Left colon (tissue), 2 donors: ENCODE measurements around the gene NGFR. TPM values are rescaled to one million over a fixed set of nuclear protein-coding genes. Genes with fewer than 3 reads are reported as not detected.

ENCODE experiments used
- ATAC-seq: fragments of 200-7000 bp; cut with Tn5 transposase; one replicate; pipeline ENCODE4 v1.9.1; 2020; ENCODE audit warnings: mild to moderate bottlenecking, moderate library complexity
- DNase-seq, 2 donors: peaks; one replicate each; pipeline ENCODE4 v3.0.0-alpha.2; 2020
- intact Hi-C, 2 donors: fragments of 100-400 bp; cut with DNase I in 1 of 2; cut with micrococcal nuclease in 1 of 2; formaldehyde crosslinking; loops; one replicate each; pipeline versions ENCODE4 v1.11.2 to v1.14.0; 2022; cut with DNase I, micrococcal nuclease
- microRNA-seq, 2 donors: library from miRNA; unstranded; fragments of <30 nt; microRNA quantifications; one replicate each; pipeline versions ENCODE4 v1.1.0 to v1.2.0, GENCODE V29; 2020
- total RNA-seq, 2 donors: library from RNA; stranded (reverse); fragmentation: NEBNext Ultra II Directional; extraction: Animal tissue kit (Norgen Biotek cat#: 25700); gene quantifications; one replicate each; pipeline ENCODE4 v1.2.1, GENCODE V29; 2021
- donor health status: DM: no; HTN: no; CAD: no.
- donor health status: DM: yes; HTN: yes; CAD: no.

NGFR gene
- total RNA-seq, 2 donors from 2014 or later = 1.1 to 2.8 TPM

- DNase-seq = no peak
- ATAC-seq = no peak
- intact Hi-C loops = no loop called here
These were observed 56.4 kb downstream of the NGFR start for GRCh38 chr17:49551221-49552069.

GRCh38 chr17:49552070-49552751 lies 57.1 kb downstream of the NGFR start:
- DNase-seq (no peak), ATAC-seq (peak; percentile 73)
- intact Hi-C loops = no loop called here

GRCh38 chr17:49553676-49554335 lies 58.7 kb downstream of the NGFR start:
- no peak for DNase-seq
- intact Hi-C loops = no loop called here
- no peak for ATAC-seq

- no peak for DNase-seq
- ATAC-seq = no peak
- intact Hi-C loops = no loop called here
These were observed 59.8 kb downstream of the NGFR start for GRCh38 chr17:49554694-49555494.

GRCh38 chr17:49555495-49556222 lies 60.6 kb downstream of the NGFR start:
- DNase-seq (no peak), ATAC-seq (no peak)
- intact Hi-C loops = no loop called here

DNA sequence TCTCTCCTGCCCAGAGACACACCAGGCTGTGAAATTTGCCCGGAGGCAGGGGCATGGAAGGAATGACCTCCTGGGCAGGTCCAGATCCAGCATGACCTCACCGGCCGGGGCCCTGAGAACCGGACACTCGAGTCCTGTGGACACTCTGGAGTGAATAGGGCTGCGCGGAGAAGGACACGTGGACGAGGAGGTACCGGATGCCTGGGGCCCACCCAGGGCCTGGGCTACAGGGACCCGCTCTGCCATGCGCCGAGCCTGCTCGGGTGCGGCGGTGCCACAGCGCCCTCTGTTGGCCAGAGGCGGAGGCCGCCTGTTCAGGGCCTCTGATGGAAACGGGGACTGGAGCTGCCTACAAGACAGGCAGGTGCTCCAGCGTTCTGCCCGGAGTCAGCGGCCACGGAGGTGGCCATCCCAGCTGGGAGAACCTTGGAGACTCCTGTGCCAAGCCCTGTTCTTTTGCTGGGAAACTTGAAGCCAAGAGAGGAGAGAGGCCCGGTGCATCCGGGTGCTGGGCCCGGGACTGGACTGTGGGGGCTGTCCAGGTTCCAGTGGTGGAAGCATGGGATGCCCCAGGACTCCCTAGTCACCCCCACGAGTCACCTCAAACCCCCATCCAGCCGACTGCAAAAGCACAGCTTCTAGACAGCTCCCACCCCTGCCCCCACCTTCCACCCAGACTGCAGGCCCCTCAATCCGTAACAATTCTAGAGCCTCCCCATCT lies 61.3 kb downstream of the NGFR start:
- peak; percentile 46 to 76 for DNase-seq
- ATAC-seq = peak; percentile 89
- intact Hi-C loops = no loop called here

DNA sequence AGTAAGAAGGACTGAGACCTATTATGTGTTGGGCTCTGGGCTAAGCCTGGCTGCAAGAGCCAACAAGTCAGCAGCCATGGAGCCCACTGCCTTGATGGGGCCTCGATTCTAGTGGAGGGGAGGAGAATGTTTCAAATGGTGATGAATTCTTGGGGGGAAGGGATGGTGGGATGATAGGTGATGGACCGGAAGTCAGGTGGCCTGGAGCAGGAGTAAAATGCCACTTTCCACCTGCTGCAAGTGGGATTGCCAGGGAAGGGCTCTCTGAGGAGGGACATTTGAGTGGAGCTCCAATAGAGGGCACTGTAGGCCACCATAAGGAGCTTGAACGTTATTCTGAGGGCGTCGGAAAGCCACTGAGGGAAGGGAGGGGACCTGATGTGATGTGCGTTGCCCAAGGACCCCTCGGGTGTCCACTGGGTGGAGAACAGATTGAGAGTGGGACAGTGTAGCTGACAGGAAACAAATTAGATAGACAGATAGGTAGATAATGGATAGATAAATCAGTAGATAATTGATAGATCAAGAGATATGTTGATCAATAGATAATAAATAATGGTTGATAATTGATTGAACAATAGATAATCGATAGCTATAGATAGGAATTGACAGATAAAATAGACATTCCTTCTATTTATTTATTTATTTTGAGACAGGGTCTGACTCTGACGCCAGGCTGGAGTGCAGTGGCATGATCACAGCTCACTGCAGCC lies 62.4 kb downstream of the NGFR start:
- ATAC-seq (peak; percentile 73), DNase-seq (no peak)
- intact Hi-C loops = no loop called here

Small RNAs within 50 kb of the gene (microRNA-seq; reads per million reads assigned to microRNA genes)
- gene MIR6165 = 0 reads per million in 2 donors

Other genes with a start within 250 kb of the NGFR start
- 10 to 100 TPM; 52.4 to 53.2 TPM for gene ZNF652, start 133.0 kb upstream of the NGFR start, total RNA-seq
- gene PHB1, start 80.4 kb upstream of the NGFR start, total RNA-seq = 100 to 1,000 TPM; 213 to 244 TPM
- gene NXPH3, start 80.6 kb downstream of the NGFR start, total RNA-seq = 1 to 10 TPM in 1 of 2 donors, under 1 TPM in 1; 0.70 to 3.6 TPM
- gene SPOP, start 182.8 kb downstream of the NGFR start, total RNA-seq = 10 to 100 TPM; 53.4 to 73.3 TPM
- 10 to 100 TPM; 43.1 to 55.0 TPM for gene SLC35B1, start 212.7 kb downstream of the NGFR start, total RNA-seq